HUES48 (cell line): Measurements from ENCODE around the gene IRF2BPL.

ENCODE experiments used
- H3K27ac ChIP-seq: one replicate; pipeline ENCODE4 v1.7.0; 2013; ENCODE audit warnings: low read depth, low read length, inconsistent platforms
- H3K27me3 ChIP-seq: 2 replicates; pipeline ENCODE4 v1.6.1; 2013; ENCODE audit warnings: mild to moderate bottlenecking, low read length; ENCODE audit not compliant: control insufficient read depth, insufficient read depth
- H3K36me3 ChIP-seq: 2 replicates; pipeline ENCODE4 v1.6.1; 2013; ENCODE audit warnings: low read length; ENCODE audit not compliant: control insufficient read depth, insufficient read depth
- H3K4me1 ChIP-seq: 2 replicates; pipeline ENCODE4 v1.6.1; 2013; ENCODE audit warnings: mild to moderate bottlenecking, low read length; ENCODE audit not compliant: control insufficient read depth, insufficient read depth
- H3K4me3 ChIP-seq: 2 replicates; pipeline ENCODE4 v1.5.1; 2013; ENCODE audit warnings: mild to moderate bottlenecking, low read depth, low read length
- H3K9ac ChIP-seq: 2 replicates; pipeline ENCODE4 v1.6.1; 2013; ENCODE audit warnings: mild to moderate bottlenecking, low read depth, low read length, moderate library complexity
- H3K9me3 ChIP-seq: 2 replicates; pipeline ENCODE4 v1.6.1; 2013; ENCODE audit warnings: low read length; ENCODE audit not compliant: control insufficient read depth, insufficient read depth

IRF2BPL gene

DNA sequence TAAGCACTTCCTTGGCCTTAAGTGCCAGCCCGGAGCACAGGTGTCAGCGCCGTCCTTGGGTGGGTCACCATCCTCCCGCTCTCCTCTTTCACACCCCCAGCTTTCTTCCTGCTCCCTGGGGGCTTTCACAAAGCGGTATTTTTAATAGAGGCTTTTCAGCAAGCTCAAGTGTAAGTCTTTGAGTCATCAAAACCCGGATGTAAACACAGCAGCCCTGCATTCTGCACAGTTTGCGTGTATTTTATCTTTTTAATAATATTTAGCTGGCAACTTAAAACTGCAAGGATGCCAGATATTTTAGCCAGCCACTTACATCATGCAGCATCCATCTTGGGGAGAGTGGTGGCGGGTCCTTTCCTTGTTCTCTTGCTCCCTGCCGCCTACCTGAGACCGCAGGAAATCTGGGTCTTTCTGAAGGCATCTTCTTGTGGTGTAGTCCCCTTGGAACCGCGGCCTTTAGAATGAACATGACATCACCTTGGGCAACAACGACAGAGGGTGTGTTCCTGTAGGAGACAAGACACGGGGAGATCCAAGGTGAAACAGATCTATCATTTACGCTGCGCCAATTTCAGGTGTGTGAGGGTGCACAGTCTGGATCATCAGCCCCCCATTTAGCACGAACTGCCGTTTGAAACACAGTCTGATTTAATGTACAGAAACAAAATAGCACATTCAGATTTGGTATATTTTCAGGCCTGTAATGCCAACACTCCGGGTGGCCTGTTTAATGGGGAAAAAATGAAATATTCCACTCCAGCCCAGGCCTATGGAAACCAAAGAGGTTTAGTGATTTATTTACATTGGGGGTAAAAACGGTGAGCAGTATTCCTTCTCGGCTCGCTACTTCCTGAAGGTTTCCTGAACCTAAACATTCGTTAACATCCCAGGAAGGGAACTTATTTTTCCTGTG, 12.5 kb upstream of the IRF2BPL start:
- Histone ChIP-seq H3K4me3 (peak overlapping the region; percentile 71), H3K27me3 (peaks cover 9% of the 10 kb centered on the region), H3K9me3 (no peaks in the 10 kb centered on the region), H3K27ac (peak overlapping the region; percentile 80), H3K4me1 (peaks cover 85% of the 10 kb centered on the region), H3K9ac (peak overlapping the region; percentile 25), H3K36me3 (no peaks in the 10 kb centered on the region)

DNA sequence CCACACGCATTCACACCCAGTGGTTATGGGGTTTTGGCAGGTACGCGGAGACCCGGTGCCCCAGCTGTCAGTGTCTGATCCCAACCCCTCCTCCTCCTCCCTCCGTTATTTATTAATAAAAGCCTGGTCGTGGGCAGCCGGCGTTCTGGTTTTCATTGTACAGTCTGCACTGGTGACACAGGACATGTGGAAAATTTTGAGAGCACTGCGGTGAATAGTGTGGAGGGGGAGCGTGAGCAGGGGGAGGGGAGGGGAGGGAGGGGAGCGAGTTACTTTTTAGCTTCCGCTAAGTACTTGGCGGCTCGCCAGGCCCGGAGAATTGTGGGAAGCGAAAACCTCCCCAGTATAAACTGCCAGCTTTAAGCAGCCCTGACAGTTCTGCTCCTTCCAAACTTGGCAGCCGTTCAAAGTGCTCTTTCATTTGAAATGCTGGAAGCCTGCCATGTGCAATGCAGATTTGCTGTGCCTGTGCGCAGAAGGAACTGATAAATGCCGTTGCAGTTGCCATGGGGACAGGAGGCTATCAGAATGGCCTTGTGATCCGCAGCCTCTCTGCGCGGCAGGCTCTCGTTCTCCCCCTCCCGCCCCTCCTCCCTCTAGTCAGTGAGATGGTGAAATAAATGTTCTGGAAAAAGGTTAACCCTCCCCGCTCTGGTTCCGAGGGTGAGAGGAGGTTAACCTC, 11.7 kb upstream of the IRF2BPL start:
- Histone ChIP-seq H3K27ac (peak overlapping the region; percentile 80), H3K9me3 (no peaks in the 10 kb centered on the region), H3K4me1 (peaks cover 83% of the 10 kb centered on the region), H3K4me3 (peak overlapping the region; percentile 71), H3K36me3 (no peaks in the 10 kb centered on the region), H3K9ac (peak overlapping the region; percentile 25; the same call in 1 of the 2 replicates), H3K27me3 (peaks cover 9% of the 10 kb centered on the region)

DNA sequence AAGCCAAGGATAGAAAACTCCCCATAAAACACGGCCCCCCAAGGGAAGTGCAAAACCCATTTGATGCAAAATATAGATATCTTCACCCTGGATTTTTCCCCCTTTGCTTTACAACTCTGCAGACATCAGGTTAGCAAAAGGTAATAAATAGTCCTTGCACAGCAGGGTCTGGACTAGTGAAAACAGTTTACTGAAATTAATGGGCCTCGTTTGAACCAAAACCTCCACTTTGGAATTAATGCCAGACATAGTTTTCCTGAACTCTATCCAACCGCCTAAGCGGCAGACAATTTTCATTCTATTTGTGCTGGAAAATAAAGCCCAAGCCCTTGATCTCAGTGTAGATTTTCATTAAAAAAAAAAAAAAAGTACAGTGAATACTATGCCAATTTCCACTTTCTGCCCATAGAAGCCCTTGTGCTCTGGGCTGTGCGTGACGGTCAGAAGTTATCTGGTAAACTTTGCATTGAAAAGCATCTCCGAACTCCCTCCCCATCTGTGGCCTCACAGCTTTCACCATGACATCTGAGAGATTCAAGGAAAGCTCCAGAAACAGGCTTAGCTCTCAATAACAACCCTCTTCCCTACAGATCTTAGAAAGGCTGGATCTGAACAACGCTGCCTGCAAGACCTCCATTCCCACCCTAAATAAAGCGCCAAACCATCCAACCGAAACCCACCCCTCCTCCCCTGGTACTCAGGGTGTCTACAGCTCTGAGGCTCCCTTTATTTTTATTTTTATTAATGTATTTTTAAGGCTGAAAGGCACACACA, 11.0 kb upstream of the IRF2BPL start:
- Histone ChIP-seq H3K9me3 (no peaks in the 10 kb centered on the region), H3K36me3 (no peaks in the 10 kb centered on the region), H3K9ac (no peak overlapping the region; the same call in 1 of the 2 replicates), H3K27me3 (peaks cover 9% of the 10 kb centered on the region), H3K4me3 (peak overlapping the region; percentile 71), H3K27ac (peak overlapping the region; percentile 80), H3K4me1 (peaks cover 78% of the 10 kb centered on the region)

DNA sequence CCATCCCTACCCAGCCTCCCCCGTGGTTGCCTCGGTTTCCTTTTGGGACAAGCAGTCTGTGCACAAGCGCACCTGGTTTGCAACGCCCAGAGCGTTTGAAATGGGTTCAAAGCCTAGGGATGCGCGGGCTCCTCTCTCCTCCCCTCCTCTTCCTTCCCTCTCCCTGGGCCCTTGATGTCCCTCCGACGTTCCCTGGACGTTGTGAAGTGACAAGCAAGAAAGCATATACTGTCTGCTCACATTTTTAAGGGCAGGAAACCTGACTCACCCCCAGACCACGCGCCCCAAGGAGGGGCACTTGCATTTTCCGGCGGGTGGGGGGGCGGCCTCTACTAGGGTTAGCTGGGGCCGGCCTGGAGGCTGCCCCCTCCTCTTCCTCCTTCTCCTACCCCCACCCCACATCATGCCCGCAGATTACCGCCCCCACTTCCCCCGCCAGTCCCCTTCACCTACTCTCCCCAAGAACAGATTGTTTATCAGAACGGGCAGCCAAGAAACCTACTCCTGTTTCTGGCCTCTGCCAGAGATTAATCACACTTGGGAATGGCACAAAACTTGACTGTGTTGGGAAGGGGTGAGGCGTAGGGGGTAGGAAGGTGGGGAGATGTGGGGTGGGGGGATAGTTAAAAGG, 9.5 kb upstream of the IRF2BPL start:
- Histone ChIP-seq H3K4me1 (peaks cover 69% of the 10 kb centered on the region), H3K27ac (no peak overlapping the region), H3K27me3 (peaks cover 9% of the 10 kb centered on the region), H3K9ac (no peak overlapping the region; the same call in 1 of the 2 replicates), H3K9me3 (no peaks in the 10 kb centered on the region), H3K4me3 (0 out of 2 replicates have a peak overlapping the region, but pooled peaks have one; percentile 17), H3K36me3 (no peaks in the 10 kb centered on the region)

DNA sequence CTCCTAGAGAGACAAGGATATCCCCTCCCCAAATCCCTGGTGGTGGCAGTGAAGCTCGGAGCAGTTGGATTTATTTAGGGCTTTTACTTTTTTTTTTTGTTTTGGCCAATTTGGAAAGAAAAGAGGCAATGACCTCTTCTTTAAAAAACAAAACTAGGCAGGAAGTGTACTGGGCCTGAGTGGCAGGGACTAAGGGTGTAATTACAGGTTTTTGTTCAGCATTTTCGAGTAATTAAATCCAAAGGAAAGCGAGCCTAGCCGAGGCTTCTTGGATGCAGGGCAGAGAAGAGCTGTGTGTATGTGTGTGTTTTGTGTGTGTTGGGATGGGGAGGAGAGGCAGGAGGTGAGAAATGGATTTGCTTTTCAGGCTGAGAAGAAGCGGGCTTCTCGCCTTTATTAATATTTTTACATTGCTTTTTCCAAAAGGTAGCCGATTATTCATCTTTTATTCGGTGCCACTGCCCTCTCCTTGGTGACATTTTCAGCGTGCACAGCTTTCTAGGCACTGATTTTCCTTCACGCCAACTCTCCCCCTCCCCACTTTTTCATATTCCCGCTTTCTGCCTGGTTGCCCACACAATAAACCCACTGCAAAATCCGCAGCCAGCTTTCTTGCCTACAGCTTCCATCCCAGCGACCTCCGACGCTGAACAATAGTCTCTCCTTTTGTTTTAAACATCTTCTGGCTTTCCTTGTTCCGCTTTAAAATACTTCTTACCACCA, 8.9 kb upstream of the IRF2BPL start:
- Histone ChIP-seq H3K4me1 (peaks cover 70% of the 10 kb centered on the region), H3K4me3 (0 out of 2 replicates have a peak overlapping the region, but pooled peaks have one; percentile 17), H3K27me3 (peaks cover 9% of the 10 kb centered on the region), H3K9ac (no peak overlapping the region; the same call in 1 of the 2 replicates), H3K9me3 (no peaks in the 10 kb centered on the region), H3K27ac (no peak overlapping the region), H3K36me3 (no peaks in the 10 kb centered on the region)

DNA sequence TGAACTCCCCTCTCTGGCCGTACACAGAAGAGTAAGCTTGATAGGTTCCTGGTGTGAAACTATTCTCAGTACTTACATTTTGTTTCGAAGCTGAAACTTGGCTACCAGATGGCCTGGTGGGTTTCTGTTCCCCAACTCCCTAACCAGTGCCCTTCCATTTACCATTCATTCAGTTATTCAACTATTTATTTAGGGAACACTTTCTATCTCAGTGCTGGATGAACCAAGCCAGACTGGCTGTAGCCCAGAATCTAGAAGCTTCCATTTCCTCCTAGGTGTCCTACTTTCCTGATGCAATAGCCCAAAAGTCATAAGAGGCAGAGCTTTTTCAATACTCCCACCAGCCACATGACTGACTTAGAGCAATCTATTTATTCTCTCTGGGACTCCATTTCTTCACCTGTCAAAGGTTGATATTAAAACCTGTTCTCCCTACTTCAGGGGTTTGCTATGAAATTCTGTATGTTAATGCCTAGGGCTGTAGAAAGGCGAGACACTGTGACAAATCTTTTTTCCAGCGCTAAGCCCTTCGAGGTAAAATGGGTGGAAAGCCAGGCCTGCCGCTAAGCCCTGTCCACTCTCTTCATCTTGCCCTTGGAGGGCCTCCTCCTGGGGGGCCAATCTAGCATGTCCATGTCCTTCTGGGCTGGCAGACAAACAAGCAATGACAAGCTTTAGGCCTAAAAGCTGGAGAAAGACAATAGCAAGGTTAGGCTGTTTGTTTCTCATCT, 8.1 kb upstream of the IRF2BPL start:
- Histone ChIP-seq H3K27me3 (peaks cover 9% of the 10 kb centered on the region), H3K4me1 (peaks cover 70% of the 10 kb centered on the region), H3K36me3 (no peaks in the 10 kb centered on the region), H3K4me3 (no peak overlapping the region), H3K9me3 (no peaks in the 10 kb centered on the region), H3K9ac (no peak overlapping the region), H3K27ac (no peak overlapping the region)

DNA sequence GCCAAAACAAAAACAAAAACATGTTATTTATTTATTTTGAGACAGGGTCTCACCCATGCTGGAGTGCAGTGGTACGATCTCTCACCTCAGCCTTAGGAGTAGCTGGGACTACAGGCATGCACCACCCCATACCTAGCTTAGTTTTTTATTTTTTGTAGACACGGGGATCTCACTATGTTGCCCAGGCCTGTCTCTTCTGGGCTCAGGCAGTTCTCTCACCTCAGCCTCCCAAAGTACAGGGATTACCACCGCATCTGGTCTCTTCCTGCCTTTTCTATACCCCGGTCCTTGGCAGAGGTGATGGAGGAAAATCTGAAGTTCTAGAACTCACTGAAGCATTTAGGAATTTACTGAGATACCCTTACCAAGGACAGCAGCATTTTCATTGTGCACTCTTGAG, 6.8 kb upstream of the IRF2BPL start:
- H3K9ac ChIP-seq = no peak overlapping the region
- no peak overlapping the region for H3K27ac ChIP-seq
- H3K9me3 ChIP-seq = no peaks in the 10 kb centered on the region
- H3K36me3 ChIP-seq = no peaks in the 10 kb centered on the region
- no peak overlapping the region for H3K4me3 ChIP-seq
- peaks cover 9% of the 10 kb centered on the region for H3K27me3 ChIP-seq
- H3K4me1 ChIP-seq = peaks cover 64% of the 10 kb centered on the region

DNA sequence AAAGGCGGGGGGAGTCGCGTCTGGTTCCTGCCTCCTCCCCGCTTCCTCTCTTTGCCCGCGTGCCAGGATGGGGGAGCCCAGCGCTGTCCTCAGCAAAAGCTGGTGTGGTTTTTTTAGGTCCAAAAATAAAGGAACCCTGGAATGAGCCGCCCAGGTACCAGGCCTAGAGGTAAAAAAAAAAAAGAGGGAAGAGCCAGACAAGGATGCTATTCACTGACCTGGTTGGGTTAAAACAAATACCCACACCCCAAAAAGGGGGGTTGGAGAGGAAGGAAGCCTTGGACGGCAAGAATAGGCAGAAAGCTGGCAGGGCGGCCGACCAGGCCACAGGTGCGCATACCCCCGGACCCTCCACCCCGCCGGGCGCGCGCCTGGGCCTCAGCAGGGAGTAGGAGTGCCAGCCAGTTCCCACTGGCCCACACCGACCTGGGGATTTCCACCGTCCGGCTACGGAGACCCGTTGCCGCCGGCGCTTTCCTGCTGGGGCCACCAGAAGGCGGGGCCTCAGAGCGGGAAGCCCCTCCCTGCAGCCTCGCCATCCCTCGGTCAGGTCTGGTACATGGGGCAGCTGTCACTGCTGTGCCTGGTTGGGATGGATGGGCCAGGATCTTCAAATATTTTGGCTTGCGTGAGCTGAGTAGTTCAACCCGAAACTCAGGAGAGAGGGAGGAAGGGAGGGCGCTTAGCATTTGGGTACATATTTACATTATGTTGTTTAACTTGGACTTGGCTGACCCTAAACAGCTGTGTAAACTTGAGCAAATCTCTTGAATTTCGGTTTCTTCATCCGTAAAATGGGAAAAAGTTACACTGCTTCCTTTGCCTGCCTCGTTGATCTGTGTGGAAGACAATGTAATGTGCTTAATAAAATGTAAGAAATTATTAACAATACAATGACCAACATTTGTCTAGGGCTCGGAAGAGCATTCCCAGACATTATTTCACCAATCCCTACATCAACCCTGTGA, 5.4 kb upstream of the IRF2BPL start:
- Histone ChIP-seq H3K9me3 (no peaks in the 10 kb centered on the region), H3K4me3 (peak overlapping the region; percentile 59), H3K9ac (peak overlapping the region; percentile 76), H3K4me1 (peaks cover 62% of the 10 kb centered on the region), H3K36me3 (no peaks in the 10 kb centered on the region), H3K27ac (peak overlapping the region; percentile 93), H3K27me3 (peaks cover 9% of the 10 kb centered on the region)
